ENCODE results near the gene FMN1.

The FMN1 gene

DNA sequence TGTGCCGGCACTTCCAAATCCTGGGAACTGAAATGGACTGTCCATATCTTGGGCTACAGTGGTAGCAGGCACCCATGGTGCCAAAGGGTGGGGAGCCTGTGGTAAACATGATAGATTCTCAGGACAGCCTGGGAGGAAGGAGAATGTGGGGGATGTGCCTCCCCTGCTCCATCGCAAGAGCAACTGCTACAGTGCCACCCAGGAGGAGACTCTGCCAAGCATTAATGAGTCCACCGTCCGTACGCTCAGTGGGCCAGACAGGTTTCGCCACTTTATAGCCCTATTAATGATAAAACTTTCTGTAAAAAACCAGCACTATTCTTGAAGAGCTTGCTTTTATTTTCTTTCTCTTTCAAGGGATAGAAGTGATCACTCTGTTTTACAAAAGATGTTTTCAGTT lies 75.2 kb downstream of the FMN1 start:
- DNase-seq, result no peak

DNA sequence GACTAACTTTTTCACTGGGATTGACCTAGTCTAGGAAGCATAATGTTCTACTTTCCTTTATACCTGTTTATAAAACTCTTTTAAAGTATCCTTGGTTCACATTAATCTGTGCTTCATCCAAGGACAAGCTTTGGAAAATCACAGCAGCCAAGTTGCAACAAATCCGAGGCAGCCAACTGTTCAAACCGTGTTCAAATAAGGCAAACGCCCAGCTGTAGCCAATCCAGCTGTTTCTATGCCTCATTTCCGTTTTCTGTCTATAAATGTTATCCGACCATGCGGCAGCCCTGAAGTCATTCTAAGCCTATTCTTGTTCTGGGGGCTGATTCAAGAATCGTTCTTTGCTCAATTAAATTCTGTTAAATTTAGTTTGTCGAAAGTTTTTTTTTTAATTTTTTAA lies 78.3 kb downstream of the FMN1 start:
- DNase-seq, result no peak

DNA sequence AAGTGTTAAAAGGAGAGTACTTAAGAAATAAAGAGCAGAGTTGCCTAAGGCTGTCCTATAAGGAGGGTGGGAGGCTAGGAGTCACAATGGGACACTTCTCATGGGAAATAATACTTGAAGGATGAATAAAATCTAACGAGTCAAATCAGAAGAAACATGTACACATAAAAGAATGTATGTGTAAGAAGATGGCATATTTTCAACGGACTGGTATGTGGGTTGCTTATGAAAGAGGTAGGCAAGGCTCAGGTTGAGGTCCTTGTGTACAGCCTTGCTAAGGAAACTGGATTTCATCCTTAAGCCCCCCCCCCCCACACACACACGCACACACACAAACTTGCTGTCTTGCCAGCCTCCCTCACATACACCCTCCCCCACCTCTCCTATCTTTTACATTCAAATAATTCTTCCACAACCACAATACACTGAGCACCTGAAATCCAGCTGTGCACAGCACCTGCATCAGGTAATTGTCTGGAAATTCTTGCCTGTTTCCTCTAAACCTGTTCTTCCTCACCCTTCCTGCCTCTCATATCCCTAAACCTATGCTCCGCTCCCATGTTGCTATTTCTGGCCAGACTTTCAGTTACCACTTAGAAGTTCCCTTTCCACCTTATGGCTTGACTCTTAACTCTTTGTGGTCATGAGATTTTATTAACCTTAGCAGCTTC lies 79.2 kb downstream of the FMN1 start:
- no peak for DNase-seq

DNA sequence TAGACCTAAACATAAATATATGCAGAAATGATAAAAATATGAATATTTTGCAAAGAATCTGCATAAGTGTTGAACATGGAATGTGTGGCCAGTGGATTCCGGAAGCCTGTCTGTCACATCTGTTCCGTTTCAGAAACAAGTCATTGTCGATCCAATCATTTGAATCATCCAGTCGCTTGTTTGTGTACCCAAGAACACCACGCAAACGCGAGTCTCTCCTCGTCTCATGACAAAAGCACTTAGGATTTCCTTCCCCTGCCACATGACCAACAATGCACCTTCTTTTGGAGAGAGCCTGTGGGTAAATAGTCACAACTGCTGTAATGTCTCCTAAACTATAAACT lies 80.2 kb downstream of the FMN1 start:
- DNase-seq, result no peak

DNA sequence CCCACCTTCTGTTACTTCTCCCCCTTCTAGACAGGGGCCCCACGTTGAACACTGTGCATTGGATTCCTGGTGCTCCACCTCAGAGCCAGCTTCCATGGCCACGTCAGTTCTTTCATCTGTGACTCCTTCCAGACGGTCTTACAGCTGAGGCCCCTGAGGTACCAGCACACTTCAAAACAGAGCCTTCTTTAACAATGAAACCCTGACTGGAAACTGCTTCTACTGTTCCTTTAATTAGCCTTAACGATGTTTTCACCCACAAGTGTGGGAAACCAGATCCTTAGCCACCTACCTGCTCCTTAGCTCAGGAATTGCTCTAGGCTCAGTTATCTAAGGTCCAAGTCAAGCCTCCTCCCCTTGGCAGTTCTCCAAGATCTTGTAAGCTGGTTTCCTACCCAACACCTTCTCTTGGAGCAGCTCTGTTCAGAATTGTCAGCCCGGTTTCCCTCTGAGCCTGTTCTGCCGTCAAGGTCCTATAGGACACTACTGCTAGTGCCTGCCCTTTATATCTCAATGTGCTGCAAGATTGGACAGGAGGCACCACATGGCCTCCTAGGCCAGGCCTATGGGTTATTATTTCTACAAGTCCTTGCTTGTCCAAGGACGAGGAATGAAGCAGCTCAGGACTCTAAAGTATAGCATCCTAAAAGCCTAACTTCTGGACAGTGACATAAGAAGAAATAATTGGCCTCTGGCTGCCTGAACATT lies 80.7 kb downstream of the FMN1 start:
- no peak for DNase-seq

DNA sequence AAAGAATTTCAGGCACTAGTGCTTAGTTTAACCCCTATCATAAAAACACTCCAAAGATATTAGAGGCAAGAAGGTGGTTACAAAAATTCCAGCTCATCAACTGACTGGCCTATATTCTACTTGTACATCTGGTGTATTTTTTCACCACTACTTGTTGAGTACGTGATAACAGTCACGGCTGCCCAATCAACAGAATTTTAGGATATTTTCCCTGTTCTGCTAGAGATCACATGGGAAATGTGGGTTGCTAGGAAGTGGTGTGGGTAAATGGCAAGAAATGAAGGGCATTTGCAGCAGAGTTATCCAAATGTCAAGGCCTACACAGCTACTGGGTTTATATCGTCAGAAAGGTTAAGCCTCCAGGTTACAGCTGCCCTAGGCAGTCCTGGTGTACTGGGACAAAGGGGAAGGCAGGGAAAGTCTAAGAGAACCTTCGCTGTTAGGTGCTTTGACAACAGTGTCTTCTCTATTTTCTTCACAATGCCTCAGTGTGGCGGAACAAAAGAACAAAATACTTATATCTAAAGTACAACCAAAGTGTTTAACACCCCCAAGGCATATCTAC lies 81.9 kb downstream of the FMN1 start:
- no peak for DNase-seq

DNA sequence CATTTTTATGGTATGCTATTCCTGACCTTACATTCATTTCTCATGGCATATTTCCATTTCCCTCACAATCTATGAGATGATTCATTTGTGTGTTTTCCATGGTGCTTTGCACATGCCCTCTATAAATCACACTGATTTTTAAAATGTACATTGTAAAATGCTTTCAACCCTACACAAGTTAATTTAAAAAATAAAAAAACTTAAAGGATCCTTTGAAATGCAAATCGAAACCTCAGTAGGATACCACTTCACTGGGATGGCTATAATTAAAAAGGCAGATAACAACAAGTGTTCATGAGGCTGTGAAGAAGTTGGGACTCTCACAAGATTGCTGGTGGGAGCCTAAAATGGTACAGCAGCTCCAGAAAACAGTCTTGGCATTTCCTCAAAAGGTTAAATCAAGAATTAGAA lies 83.5 kb downstream of the FMN1 start:
- no peak for DNase-seq

DNA sequence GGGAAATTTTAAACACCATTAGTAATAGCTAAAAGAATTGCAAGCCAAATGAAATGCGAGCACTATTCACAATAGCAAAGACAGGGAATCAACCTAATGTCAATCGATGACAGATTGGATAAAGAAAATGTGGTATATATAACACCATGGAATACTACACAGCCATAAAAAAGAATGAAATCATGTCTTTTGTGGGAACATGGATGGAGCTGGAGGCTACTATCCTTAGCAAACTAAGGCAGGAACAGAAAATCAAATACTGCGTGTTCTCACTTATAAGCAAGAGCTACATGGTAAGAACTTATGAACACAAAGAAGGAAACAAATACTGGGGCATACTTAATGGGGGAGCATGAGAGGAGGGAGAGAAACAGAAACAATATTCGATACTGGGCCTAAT lies 85.2 kb downstream of the FMN1 start:
- no peak for DNase-seq

DNA sequence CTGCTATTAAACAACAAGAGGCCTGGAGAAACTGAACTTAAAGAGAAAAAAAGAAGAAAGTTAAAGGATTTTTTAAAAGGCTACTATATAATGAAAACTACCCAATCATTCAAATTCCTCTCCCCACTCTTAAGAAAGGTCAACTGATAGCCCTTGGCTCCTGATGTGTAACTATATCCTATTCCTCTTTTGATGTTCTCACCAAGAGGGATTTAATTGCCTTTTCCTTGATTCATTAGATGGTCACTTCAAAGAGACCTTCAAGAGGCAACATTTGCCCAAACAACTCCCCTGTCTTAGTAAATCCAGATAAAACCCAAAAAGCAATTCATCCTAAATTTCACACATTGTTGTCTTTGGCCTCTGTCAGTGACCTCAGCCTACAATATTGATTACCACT lies 86.0 kb downstream of the FMN1 start:
- DNase-seq, result no peak

DNA sequence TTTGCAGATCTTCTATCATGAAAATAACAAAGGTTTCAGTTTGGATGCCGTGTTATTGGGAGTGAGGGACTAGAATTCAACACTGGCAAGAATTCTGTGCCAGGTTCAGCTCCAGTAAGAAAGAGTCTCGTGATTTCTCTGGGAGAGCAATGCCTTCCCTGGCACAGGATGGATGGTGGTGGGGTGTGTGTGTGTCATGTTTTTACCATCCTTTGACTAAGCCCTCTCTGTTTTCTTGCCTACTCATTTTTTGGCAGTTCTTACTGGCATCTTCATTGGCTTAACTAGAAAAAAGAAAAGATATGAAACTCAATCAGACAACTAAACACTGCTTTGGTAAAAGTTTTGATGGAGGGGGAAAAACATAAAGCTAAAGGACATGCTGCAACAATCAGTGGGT lies 86.6 kb downstream of the FMN1 start:
- no peak for DNase-seq

DNA sequence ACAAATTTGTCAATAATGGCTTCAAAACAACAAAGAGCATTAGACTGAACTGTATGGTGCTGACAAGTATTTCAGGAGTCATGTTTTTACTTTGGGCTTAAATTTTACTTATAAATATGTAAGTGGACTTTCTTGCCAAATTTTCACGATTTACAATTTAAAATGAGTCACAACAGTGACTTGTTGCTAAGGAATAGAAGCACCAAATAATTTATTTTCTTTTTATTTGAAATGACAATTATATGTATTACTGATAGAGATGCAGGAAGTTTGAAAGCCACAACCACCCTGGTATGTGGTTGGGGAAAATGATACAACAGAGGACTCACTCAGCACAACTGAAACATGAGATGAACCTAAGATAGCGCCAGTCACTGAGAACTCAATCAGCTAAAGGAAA lies 90.3 kb downstream of the FMN1 start:
- no peak for DNase-seq

DNA sequence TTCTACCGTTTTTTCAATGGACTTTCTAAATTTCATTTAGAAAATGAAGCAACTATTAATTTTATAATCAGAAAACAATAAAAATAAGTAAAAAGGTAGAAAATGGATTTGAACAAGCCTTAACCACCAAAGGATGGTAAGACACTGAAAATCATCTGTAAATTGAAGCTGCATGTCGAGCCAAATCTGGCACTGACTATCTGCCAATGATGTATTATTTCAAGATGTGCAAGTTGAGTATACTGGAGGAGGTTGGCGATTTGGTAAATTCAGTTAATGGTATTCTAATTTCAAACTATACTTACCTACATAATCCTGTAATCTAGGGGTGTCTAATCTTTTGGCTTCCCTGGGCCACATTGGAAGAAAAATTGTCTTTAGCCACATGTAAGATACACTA lies 93.5 kb downstream of the FMN1 start:
- no peak for DNase-seq

DNA sequence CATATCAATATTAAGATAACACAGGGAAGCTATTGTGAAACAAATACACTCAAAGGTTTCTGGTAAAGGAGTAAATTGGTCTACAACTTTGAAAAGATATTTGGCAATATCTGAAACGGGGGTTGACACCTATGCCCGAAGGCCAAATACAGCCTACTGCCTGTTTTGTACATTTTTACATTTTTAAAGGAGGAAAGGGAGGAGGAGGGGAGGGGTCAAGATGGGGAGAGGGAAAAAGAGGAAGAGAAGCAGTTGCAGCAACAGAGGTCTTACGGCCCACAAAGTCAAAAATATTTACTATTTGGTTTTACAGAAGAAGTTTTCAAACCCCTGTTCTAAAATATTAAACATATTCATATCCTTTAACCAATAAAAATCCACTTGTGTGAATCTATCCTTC lies 94.2 kb downstream of the FMN1 start:
- no peak for DNase-seq

DNA sequence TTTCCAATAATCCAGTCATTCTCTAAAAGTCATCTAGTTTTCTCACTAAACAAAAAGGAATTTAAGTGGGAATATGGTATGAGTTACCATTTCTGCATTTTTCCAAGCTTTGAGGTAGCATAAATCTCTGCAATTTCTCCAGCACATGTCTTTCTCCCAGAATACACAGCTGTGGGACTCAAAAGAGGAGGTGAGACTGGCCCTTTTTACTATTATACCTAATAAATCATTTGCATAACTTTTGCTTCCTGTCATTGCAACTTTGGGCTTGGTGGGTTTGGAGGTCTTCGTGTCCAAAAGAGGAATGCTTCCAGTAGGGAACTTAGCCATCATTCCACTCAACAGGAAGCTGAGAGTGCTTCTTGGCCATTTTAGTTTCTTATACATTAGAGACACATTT lies 94.8 kb downstream of the FMN1 start:
- DNase-seq, result no peak

DNA sequence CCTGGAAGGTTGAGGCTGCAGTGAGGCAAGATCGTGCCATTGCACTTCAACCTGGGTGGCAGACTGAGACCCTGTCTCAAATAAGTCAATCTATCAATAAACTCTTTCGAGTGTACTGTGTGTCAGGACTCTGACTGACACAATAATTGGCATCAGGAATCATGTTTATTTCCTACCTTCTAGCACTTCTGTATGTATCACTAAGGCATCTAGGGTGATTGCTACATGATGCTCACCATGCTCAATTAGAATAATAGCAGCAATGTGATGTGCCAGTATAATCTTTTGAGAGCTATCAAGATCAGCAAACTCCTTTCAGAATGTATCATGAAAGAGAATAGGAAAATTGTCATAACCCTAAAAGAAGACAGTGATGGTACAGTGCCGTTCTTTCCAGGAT lies 95.3 kb downstream of the FMN1 start:
- DNase-seq, result no peak

DNA sequence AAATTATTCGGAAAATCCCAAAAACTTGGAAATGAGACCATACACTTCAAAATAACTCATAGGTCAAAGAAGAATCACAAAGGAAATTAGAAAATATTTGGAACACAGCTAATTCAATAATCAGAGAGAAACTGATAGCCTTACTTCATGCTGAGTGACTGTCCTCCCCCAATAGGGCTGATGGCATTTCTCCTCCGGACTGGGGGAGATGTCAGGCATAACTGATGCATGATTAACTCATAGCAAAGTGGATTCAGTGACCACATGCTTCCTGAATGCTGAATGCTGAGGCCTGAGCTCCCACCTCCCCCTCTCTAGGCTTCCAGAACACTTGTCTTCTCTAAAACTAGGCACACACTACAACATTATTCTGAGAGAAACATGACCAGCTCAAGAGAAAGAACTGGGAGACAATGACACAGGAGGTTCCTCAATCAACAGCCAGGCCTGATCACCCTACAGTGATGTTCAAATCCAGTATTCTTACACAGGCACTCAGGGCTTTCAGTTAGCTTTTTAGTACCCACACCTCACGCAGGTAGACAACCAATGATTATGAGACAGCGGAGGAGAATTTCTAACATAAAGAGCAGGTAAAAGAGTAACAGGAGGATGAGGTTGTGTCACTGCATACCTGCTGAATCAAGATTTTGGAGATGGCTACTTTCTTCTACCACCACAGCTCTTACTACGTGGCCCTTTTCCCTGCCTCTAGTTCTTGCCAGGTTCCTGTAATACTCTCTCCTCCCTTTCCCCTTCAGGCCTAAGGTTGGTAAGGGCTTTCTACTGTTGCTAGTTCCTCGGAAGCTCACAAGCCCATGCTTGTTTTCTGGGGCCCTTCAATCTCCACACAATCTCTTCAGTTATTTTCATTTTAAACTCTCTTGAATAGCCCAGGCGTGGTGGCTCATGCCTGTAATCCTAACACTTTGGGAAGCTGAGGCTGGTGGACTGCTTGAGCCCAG lies 96.1 kb downstream of the FMN1 start:
- DNase-seq, result no peak

DNA sequence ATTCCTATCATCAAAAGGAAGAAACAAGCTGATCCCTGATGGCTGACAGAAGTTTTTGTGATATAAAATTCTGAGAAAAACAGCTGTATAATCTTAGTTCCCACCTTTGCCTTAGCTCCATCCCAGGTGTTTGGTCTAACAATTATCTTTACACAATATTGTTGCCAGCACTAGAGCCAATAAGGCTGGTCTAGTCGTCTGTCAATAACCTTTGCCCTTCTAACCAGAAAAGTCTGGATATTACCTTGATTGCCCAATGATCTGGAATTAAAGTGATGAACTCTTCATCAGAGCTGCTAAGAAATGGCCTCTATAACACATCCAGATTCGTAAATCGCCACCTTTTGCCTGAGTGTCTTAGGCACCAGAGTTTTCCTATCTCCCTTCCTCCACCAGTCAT lies 98.4 kb downstream of the FMN1 start:
- no peak for DNase-seq

DNA sequence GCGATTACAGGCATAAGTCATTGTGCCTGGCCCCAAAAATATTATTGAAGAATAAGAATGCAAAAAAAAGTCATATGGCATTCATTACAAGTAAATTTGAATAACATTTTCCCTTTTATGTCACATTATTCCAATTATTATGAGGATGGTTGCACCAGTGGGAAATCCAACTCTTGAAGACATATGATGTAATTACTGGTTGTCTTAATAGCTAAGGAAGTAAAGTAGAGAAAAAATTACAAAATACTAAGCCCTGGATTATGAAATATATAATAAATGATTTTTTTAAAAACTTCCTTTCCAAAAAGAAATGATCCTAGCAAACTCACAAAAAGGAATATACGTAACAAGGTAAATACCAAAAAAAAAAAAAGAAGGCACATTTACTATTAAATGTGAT lies 98.9 kb downstream of the FMN1 start:
- DNase-seq, result no peak

DNA sequence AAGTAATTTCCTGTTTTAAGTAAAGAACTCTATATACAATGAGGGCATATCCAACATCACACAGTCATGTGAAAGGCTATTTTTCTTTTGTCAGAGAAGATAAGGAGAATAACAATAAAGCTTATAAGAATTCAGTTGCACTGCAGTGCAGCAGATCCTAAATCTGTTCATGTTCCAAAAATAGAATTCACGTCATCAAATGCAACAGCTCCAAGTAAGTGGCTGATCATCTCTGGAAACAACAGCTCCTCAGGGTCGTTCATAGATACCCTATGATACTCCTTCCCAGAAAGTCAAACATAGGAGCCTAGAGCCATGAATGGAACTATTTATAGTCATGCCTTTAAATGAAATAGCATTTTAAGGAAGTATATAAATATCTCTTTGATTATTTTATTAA lies 100.2 kb downstream of the FMN1 start:
- no peak for DNase-seq

DNA sequence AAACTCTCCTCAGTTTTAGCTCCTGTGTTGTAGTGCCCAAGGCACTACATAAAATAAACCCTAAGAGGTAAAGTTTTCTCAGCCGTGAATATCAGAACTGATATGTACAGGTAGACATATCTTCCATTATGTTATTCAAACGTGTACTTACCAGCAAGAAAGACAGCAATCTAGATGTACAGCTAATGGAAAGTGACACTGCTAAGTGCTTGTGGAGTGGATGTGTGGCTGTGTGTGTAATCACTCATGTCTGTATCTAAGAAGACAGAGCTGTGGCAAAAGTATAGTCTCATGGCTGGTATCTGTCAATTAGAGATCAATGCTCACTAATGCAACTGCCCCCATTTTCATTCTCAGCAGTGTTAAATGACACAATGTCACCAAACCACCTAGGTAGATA lies 101.3 kb downstream of the FMN1 start:
- DNase-seq, result no peak

DNA sequence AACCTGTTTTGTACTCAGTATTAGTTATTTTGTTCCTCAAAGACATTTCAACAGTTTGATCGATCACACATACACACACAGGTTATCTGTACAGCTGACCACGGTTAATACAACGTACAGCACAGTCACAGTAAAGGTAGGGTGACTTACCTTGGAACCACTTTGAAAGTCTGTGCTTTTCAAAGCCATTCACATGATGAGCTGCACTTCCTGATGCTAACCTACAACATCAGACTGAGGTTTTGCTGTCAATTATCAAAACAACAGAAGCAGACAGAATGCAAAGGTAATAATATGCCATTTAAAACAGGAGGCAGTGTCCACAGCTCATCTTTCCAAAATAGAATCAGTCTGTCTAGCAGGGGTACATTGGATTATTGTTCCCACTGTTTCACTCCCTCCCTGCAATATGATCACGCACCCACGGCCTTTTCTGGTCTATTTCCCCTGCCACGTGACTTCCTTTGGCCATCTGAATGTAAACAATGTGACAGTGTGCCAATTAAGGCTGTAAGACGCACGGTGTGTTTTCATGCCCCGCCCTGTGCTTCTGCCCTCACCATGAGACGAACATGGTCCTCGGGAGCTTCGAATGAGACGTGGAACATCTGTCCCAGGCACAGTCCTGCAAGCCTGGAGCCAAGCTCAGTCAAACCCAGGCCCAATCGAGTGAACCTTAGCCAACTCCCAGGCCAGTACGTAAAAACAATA lies 102.4 kb downstream of the FMN1 start:
- no peak for DNase-seq

DNA sequence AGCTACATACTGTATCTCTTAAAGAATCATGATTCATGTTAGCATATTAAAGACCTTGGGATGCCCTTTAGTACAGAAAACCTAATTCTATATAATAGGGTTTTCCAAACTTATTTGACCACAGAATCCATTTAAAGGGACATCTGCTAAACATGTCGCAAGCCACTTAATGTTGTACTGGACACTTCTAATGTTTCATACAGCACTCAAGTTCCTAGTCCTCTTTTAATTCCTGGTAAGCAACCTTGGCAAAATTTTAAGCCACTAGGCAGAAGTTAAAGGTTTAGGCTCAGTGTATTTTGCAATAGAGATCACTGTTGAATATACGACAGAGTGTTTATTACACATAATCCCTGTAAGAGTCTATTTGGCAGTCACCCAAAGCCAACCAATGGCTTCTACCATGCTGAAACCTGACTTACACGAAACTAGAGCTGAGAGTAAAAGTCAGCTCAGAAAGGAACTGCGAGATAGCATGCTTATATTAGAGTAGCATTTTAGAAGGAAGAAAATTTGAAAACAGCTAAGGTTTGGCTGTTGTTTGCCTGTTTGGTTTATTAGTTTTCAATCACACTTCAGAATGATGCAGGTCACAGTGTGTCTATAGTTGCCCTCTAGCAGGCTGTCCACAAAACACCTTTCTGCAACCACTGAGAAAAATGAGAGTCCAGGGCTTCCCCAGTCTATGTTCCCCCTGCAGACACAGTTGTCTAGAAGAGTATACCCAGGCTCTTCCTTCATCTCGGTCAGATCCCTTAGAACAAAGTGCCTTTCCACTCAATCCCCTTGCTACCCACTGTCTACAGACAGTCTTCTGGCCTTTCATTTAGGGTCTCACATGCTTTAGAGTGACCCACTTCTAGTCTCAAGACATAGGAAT lies 104.4 kb downstream of the FMN1 start:
- no peak for DNase-seq
